ENCODE data around the gene PFAS.

DNA sequence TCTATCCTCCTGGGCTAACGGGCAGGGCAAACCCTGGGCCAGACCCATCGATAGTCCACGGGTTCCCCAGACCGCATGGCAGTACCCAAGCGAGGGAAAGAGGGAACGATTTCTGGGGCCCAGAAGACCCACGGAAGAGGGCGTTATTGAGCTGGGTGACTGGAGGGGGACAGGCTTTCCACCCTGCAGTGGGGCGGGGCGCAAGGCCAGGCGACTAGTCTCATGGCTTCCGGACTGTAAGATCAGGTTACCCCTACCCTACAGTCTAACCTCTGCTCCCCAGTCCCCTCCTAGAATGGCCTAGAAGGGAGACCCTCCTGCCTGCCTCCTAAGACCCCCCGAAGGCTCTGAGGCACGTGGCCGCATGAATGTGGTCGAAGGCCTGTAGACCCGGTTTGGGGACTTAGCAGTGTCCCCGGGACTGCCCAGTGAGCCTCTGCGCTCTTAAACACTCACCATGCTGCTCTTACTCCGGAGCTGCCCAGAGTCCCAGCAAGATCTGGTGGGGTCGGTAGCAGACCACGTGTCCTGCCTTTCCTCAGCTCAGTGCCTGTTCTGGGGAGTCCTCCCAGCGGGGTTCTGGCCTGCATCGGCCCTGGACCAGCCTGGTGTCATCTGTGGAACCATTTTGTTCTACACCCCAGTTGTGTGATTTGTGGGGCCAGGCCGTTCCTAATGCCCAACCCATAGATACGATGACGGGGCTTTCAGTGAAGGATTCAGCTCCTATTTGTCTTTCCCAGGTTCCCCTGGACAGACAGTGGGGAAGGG is 25.5 kb upstream of the PFAS start:
- TF ChIP-seq, protein P1, sequence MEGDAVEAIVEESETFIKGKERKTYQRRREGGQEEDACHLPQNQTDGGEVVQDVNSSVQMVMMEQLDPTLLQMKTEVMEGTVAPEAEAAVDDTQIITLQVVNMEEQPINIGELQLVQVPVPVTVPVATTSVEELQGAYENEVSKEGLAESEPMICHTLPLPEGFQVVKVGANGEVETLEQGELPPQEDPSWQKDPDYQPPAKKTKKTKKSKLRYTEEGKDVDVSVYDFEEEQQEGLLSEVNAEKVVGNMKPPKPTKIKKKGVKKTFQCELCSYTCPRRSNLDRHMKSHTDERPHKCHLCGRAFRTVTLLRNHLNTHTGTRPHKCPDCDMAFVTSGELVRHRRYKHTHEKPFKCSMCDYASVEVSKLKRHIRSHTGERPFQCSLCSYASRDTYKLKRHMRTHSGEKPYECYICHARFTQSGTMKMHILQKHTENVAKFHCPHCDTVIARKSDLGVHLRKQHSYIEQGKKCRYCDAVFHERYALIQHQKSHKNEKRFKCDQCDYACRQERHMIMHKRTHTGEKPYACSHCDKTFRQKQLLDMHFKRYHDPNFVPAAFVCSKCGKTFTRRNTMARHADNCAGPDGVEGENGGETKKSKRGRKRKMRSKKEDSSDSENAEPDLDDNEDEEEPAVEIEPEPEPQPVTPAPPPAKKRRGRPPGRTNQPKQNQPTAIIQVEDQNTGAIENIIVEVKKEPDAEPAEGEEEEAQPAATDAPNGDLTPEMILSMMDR (IDR thresholded peaks at IDR 0.05 in 2 of 3, conservative IDR thresholded peaks at IDR 0.05 in 1 of 3; ENCODE audit: control insufficient read depth in 2 of 3, extremely low read depth in 1 of 3, insufficient read depth in 1 of 3, low read depth in 3 of 3, low read length in 3 of 3) = peak; percentile 39 to 59 (median 46); a peak in 4 of 6 replicates
- TF ChIP-seq CHD4 (IDR thresholded peaks at IDR 0.05) = no peak
- TF ChIP-seq SIN3A (IDR thresholded peaks at IDR 0.05; ENCODE audit: low read depth, low read length) = no peak
- no peak for TF ChIP-seq CREM (IDR thresholded peaks at IDR 0.05; ENCODE audit: low read depth)
- TF ChIP-seq POLR2A (IDR thresholded peaks at IDR 0.05; ENCODE audit: low read depth, low read length) = no peak
- TF ChIP-seq YY1 (IDR thresholded peaks at IDR 0.05; ENCODE audit: low read depth, low read length) = 0 out of 2 replicates have a peak, but pooled peaks have one; percentile 7

Data from GM12878 (cell line).